GM19324 (cell line): Measurements from ENCODE around the gene TTC13.
"Not testable (repeated sequence)": the region's sequence is repeated elsewhere in the genome, so short reads cannot be mapped to it uniquely, and the experiment has no call there.

Experiments
- ATAC-seq: cut with Tn5 transposase; IDR thresholded peaks from one replicate; pipeline ENCODE4 v1.9.1; 2021; ENCODE audit warnings: mild to moderate bottlenecking, moderate library complexity; ENCODE audit not compliant: unreplicated experiment, low FRiP score

The TTC13 gene

DNA sequence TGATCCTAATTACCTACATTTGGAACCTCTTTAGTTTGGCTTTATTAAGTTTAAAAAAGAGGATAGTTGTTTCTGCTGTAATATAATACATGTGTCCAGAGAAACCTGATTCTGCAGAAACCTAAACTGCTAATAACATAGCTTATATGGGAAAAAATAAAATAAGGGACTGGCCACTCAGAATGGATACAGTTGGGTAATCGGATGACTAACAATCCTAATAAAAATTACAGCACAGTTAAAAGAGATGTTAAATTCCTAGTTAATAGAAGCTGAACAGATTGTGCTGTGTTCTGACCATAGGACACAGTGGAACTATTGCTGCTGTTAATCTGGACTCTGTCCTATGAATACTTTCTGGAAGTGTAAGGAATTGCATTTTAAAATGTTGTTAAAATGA lies 16.2 kb upstream of the TTC13 start:
- ATAC-seq: no peak

- ATAC-seq: no peak
Measured at GRCh38 chr1:230992100-230992774, 13.6 kb upstream of the TTC13 start.

- ATAC-seq: no peak
Measured at GRCh38 chr1:230987448-230987847, 8.8 kb upstream of the TTC13 start.

GRCh38 chr1:230986976-230987375 lies 8.3 kb upstream of the TTC13 start:
- no peak for ATAC-seq

- ATAC-seq: no peak
Measured at GRCh38 chr1:230985711-230986110, 7.0 kb upstream of the TTC13 start.

DNA sequence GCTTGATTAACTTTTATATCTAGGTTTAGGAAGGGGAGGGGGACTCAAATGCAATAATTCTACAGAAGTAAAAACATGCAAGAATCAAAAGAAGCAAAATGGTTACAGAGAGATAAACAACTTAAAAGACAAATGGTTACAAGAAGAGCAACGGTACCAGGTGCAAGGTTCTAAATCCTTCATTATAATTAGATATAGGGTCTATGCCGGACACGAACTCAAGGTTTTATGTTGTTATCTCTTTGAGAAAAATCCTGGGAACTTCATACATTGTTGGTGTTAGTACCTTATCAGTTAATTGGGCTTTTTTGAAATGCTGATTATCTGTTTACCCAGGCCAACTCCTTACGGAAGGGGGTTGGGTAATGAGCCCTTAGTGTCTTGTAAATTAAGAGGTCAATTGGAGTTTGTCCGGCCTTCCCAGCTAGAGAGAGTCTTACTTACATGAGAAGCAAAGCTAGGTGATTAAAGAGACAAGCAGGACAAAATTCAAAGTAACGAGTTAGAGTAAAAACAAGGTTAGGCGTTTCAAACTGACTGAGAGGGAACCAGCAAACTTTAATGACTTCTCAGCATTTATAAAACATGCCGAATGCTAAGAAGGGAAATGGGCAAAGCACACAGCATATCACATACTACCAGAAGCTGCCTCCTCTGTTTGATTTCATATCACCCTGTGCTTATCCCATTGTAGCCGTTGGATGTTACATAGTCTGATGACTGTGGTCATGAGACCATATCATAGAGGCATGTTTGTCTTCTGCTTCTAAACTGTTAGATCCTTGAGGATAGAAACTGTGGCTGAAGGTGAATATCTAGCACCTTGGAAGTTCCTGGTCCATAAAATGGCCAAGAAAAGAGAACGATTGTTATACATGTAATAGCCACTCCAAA lies 6.2 kb upstream of the TTC13 start:
- not testable (repeated sequence) for ATAC-seq

DNA sequence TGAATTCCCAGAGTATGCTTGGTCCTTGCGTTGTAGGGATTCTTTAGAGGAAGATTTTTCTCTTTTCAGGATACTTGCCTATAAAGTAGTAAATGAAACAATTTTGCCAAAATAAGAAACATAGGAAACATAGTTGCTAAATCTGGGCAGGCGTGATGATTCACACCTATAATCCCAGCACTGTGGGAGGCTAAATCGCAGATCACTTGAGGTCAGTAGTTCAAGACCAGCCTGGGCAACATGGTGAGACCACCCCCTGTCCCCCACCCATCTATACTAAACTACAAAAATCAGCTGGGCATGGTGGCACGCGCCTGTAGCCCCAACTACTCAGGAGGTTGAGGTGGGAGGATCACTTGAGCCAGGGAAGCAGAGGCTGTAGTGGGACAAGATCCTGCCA lies 5.2 kb upstream of the TTC13 start:
- ATAC-seq: no peak

- ATAC-seq: no peak
Measured at GRCh38 chr1:230982696-230983095, 4.0 kb upstream of the TTC13 start.

DNA sequence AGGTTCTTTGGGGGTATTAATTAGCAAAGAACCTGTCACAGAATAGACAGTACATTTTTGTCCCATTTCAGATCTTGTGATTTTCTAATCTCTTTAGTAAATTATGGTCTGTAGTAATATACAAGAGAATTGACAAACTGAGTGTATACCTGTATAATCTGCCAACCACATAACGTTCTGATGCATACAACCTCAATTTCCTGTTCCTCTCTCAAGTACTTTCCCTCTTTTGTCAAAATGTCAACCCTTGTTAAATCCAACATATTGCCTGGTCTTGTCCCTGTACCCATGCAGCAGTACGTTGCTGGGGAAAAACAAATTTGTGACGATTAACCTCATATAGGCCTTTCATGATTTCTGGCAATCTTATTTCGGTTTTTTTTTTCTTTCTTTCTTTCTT lies 1.3 kb upstream of the TTC13 start:
- no peak for ATAC-seq

DNA sequence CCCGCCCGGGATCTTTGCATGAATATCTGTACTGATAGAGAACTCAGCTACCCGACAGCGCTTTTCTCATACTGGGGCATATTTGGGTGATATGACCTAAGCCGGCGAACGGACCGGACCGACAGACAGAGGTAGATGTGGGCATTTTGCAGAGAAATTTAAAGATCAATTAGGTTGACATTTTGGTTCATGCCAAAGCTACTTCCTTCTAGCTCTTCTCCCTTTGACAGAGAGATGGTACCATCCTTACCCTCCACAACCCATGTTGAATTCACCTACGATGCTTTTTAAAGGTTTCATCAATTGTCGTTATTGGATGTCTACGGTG lies 692 bp upstream of the TTC13 start:
- no peak for ATAC-seq

GRCh38 chr1:230977761-230978490 lies 735 bp downstream of the TTC13 start:
- ATAC-seq: peak; percentile 18

DNA sequence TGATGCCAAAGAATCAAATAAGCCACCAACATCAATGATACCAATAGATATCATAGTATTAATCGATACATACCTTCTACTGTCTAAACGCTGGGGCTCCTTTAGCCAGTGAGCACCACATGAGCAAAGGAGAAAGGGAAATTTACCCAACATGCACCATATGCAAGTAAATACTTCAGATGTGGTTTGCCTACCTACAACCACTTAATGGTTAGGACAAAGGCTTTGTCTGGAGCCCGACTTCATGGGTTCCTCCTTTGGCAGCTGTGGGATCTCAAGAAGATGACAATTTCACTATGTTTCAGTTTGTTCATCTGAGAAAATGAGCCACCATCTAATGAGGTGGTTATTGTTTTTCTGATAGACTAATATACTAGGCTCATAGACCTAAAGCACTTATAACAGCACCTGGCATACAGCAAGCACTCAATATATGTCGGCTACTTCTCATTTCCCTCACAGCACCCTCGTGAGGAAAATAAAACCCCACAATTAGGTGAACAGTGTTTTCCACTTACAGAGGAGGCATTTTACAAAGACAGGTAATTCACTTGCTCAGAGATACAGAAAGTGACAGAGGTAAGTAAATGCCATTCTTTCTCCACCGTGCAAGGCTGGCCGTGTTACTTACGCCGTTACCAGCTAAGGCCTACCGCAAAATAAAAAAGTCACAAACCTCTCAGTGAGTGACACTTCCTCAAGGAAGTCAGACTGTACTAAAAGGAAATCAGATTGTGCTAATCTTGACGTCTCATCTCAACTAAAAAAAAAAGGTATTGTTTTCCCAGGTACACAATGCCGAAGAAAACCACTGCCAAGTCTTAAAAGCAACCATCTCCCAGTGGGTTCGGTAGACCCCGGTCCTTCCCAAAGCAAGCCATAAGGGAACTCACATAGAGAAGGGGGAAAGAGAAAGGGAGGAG lies 1.6 kb downstream of the TTC13 start:
- no peak for ATAC-seq

- no peak for ATAC-seq
Measured at GRCh38 chr1:230976360-230976759, 2.3 kb downstream of the TTC13 start.

- no peak for ATAC-seq
Measured at GRCh38 chr1:230975636-230976035, 3.0 kb downstream of the TTC13 start.

DNA sequence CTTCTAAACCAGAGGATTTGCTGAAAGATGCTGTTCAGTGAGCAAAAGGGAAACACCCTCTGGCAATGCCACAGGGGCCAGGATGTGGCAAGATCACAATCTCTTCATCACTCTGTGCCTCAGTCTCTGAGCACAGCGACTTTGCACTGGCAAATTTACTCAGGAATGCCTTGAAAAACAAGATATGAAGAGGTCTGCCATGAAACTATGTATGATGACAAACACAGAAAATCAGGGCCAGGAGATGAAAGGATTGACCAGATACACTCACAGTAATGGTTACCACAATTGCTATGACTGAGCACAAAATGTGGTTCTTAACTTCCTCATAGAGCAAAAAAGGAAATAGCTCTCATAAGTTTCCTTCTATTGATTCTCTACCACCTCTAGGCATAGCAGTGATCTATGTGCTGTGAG lies 5.8 kb downstream of the TTC13 start:
- peak; percentile 63 for ATAC-seq

DNA sequence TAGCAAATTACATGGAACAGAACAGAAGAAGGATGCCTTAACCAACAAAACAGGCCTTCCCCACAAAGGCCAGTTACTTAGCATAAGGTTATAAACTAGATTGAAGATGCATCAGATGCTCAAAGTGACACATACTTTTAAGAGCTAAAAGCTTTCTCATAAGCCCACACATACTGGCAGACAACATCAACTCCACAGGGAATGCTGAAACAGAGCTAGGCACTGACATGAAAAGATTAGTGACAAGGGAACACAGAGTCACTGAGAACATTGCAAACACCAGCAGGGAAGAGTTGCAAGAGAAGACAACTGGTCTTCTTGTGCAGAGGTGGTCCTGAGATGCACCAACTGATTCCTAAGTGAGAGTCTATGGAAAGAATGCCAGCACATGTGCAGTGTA lies 6.9 kb downstream of the TTC13 start:
- ATAC-seq: no peak

DNA sequence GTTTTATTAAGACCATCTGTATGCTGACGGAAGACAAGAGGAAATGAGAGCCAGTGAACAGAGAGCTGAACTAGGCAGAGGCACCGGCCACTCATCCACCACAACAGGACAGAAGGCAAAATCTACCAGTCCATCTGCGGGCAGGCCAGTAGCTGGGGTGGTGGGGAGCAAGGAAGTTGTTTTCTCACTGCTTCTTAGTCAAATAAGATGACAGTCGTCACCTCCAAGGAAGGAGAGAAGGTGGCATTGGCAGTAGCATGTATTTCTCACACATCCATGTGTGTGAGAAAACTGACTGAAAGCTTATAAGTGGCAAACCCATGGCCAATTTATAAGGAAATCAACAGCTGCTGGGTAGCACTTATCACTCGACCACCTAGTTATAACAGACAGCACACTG lies 8.2 kb downstream of the TTC13 start:
- ATAC-seq: no peak

DNA sequence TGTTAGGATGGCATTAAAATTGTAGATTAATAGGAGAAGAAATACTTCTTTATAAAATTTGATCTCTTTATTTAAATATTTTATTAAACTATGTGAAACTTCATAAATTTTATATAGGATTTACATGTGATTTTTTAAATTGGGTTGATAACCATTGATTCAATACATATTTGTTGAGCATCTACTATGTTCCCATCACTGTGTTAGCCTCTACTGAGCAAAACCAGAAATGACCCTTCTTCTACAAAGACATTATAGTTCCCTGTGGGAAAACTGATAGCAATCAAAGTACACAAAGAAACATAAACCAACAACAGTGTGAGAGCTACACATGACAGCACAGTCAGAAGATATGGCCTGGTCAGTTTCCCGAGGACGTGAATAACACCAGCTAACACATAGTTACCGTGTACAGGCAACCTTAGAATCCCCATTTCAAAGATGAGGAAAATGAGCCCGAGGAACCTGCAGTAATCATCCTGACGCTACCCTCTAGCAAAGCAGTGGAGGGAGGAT lies 12.2 kb downstream of the TTC13 start:
- no peak for ATAC-seq

DNA sequence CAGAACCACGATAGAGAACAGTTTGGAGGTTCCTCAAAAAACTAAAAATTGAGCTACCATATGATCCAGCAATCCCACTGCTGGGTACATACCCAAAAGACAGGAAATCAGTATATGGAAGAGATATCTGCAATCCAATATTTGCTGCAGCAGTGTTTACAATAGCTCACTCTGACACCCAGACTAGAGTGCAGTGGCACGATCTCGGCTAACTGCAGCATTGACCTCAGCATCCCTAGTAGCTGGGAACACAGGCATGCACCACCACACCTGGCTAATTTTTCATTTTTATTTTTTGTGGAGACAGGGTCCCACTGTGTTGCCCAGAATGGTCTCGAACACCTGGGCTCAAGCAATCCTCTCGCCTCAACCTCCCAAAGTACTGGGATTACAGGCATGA lies 13.1 kb downstream of the TTC13 start:
- ATAC-seq: no peak

DNA sequence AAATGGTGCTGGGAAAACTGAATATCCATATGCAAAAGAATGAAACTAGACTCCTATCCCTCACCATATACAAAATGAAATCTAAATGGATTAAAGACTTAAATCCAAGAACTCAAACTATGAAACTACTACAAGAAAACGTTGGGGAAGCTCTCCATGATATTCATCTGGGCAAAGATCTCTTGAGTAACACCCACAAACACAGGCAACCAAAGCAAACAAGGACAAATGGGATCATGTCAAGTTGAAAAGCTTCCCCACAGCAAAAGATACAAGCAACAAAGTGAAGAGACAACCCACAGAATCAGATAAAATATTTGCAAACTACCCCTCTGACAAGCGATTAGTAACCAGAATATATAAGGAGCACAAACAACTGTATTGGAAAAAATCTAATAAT lies 13.8 kb downstream of the TTC13 start:
- ATAC-seq: no peak
